Subcutaneous abdominal adipose tissue (tissue), 5 donors: ENCODE measurements around the gene HGS.

Source experiments
- H3K27ac ChIP-seq: one replicate; pipeline ENCODE4 v1.7.0; 2013; ENCODE audit warnings: low read depth, mild to moderate bottlenecking, inconsistent platforms, low read length, moderate library complexity
- H3K27me3 ChIP-seq, 5 donors: one replicate each; pipeline ENCODE4 v1.7.0; 2013; ENCODE audit warnings: low read length in 5 of 5, inconsistent platforms in 1 of 5; ENCODE audit not compliant: control insufficient read depth in 5 of 5, insufficient read depth in 4 of 5
- H3K36me3 ChIP-seq, 5 donors: one replicate each; pipeline ENCODE4 v1.7.0; 2013; ENCODE audit warnings: low read length in 5 of 5; ENCODE audit not compliant: control insufficient read depth in 5 of 5, insufficient read depth in 5 of 5
- H3K4me1 ChIP-seq, 5 donors: one replicate each; pipeline ENCODE4 v1.7.0; 2013; ENCODE audit warnings: low read length in 5 of 5, mild to moderate bottlenecking in 3 of 5, moderate library complexity in 1 of 5; ENCODE audit not compliant: control insufficient read depth in 5 of 5, insufficient read depth in 5 of 5
- H3K4me3 ChIP-seq, 5 donors: one replicate each; pipeline ENCODE4 v1.7.0; 2013; ENCODE audit warnings: low read length in 5 of 5, low read depth in 1 of 5
- H3K9ac ChIP-seq, 5 donors: one replicate each; pipeline ENCODE4 v1.7.0; 2013; ENCODE audit warnings: low read length in 5 of 5, mild to moderate bottlenecking in 4 of 5, moderate library complexity in 3 of 5
- H3K9me3 ChIP-seq, 5 donors: one replicate each; pipeline ENCODE4 v1.7.0; 2013; ENCODE audit warnings: low read length in 5 of 5; ENCODE audit not compliant: control insufficient read depth in 5 of 5
- donor health status: healthy.
- donor health status: healthy.
- donor health status: healthy.
- donor health status: healthy.
- donor health status: healthy.

Gene HGS

DNA sequence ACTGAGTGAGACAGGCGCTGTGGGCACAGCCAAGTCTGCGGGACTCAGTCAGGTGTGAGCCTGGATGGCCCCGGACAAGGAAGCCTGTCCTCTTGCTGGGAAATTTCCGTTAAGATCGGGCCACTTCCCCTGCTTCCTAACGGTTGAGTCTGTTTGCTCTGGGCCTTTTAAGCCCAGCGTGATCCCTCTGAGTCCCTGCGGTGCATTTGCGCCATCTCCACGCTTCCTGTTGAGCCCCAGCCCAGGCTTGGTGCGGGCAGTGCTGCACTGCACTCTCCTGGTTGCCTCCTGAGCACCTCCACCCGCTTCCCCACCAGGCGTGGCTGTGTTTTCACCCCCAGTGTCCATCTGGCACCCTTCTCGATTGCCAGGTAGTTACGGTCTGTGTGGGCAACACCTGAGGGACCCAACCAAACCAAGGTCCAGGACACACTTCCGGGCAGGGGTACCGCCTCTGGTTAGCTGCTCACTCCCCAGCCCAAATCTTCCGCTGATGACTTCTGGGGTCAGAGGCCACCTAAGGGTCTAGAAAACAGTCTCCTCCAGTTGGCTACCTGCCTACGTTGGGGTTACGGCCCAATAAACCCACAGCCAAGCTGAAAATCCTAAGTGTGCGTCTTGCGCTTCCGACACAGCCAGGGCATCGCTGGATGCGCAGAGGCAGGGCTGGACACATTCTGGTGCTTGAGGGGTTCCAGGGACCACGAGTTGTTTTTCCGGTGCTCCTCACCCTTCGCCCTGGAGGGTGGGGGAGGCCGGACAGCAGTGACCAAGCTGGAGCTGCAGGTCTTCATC is 26.9 kb downstream of the HGS start:
- H3K9ac ChIP-seq = peak overlapping the region in 3 of 5 donors; percentile 39 to 56 (median 47)

DNA sequence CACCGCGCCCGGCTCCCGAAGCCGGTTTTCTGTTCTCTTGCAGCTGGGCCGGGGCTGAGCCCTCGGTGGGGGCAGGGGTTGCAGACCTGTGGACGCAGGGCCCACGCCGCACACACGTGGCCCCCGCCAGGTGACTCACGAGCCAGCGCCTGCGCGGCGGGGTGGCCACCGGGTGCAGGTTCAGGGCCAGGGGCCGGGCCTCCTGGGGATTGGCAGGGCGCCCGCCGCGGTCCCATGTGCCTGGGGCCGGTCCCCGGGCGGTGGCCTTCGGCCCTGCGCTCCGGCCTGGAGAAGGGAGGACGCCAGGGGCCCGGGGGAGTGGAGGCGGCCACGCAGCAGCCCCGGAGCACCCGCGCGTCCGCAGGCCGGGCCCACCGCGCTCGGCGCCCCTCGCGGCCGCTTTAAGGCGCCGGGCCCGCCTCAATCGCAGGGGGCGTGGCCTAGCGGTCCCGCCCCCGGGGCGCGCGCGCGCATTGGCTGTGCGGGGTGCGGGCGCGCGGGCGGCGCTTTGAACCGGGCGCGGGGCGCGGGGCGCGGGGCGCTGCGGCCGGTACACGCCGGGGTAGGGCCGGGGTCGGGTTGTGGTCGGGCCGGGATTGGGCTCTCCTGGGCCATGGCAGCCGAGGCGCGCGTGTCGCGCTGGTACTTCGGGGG is 28.1 kb downstream of the HGS start, which contains the start of gene SLC25A10:
TSS of gene SLC25A10 (plus strand) at position 471 of the 654 bp plus-strand sequence. CDS start at position 614, 143 bp downstream.
- no peaks in the 10 kb centered on the region for H3K9me3 ChIP-seq
- no peaks in the 10 kb centered on the region for H3K27me3 ChIP-seq
- peak within 1 kb of the TSS in 4 of 5 donors; percentile 53 to 77 (median 62) for H3K9ac ChIP-seq
- H3K4me3 ChIP-seq = peak within 1 kb of the TSS; percentile 63 to 81 (median 66)
- H3K36me3 ChIP-seq = peaks cover 0 to 26% (median 11%) of the 10 kb centered on the region in 5 donors
- H3K27ac ChIP-seq = peak within 1 kb of the TSS; percentile 37
- peaks cover 7 to 58% (median 49%) of the 10 kb centered on the region in 5 donors for H3K4me1 ChIP-seq

More for the DNA sequence above, 26.9 kb downstream of the HGS start:
- Histone ChIP-seq H3K27me3 (no peaks in the 10 kb centered on the region), H3K36me3 (peaks cover 0 to 30% (median 19%) of the 10 kb centered on the region in 5 donors), H3K4me1 (peaks cover 7 to 58% (median 49%) of the 10 kb centered on the region in 5 donors), H3K9me3 (no peaks in the 10 kb centered on the region), H3K4me3 (peak overlapping the region; percentile 22 to 81 (median 64)), H3K27ac (no peak overlapping the region)

DNA sequence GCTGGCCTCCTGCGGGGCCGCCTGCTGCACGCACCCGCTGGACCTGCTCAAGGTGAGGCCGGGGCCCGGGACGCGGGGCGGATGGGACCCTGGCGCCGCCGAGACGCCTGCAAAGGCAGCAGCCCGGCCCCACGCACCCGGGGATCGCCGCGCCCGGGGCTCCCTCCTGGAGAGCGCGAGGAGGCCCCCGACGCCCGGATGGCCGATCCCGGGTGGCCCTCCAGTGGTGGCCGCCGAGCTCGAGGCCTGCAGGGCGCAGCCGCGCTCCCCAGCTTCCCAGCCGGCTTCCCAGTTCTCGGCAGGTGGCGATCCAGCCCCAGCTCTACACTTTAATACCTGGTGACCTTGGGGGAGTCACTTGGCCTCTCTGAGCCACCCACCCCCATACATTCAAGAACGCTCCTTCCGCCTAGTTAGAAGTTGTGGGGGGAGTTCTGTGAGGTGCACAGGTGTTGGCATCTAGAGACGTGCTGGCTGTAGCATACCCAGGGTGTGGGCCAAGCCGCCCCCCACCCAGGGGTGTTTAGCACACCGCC is 28.7 kb downstream of the HGS start:
- H3K9ac ChIP-seq = peak overlapping the region in 4 of 5 donors; percentile 53 to 77 (median 62)
- H3K27me3 ChIP-seq = no peaks in the 10 kb centered on the region
- peak overlapping the region; percentile 37 for H3K27ac ChIP-seq
- H3K4me1 ChIP-seq = peaks cover 7 to 57% (median 49%) of the 10 kb centered on the region in 5 donors
- H3K4me3 ChIP-seq = peak overlapping the region; percentile 61 to 81 (median 66)
- no peaks in the 10 kb centered on the region for H3K9me3 ChIP-seq
- H3K36me3 ChIP-seq = peaks cover 0 to 25% (median 9%) of the 10 kb centered on the region in 5 donors

DNA sequence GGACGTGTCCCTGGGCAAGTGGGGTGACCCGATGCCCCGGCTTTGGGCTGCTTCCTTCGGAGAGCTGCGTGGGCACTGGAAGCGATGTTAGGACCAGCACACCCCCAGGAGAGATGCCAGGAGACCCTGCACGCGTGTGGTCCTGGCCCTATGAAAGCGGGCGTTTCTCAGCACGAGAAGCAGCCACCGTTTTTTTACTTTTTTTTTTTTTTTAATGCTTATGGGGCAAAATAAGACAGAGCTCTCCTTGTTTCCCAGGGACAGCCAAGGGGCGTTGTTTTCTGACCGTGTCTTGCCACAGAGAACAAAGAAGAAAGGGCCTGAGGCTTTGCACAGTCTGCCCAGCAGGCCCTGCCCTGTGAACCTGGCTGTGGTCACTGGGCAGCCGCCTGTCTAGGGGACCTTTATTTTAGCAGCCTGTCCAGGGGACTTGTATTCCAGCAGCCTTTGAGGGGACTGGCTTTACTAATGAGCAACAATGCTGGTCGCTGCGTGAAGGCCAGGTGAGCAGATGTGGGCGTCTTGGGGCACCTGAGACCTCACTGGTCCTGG is 29.3 kb downstream of the HGS start:
- H3K9me3 ChIP-seq = no peaks in the 10 kb centered on the region
- H3K9ac ChIP-seq = peak overlapping the region in 4 of 5 donors; percentile 53 to 77 (median 62)
- peak overlapping the region; percentile 61 to 81 (median 66) for H3K4me3 ChIP-seq
- peaks cover 0 to 25% (median 12%) of the 10 kb centered on the region in 5 donors for H3K36me3 ChIP-seq
- H3K27ac ChIP-seq = peak overlapping the region; percentile 37
- no peaks in the 10 kb centered on the region for H3K27me3 ChIP-seq
- H3K4me1 ChIP-seq = peaks cover 7 to 53% (median 49%) of the 10 kb centered on the region in 5 donors

DNA sequence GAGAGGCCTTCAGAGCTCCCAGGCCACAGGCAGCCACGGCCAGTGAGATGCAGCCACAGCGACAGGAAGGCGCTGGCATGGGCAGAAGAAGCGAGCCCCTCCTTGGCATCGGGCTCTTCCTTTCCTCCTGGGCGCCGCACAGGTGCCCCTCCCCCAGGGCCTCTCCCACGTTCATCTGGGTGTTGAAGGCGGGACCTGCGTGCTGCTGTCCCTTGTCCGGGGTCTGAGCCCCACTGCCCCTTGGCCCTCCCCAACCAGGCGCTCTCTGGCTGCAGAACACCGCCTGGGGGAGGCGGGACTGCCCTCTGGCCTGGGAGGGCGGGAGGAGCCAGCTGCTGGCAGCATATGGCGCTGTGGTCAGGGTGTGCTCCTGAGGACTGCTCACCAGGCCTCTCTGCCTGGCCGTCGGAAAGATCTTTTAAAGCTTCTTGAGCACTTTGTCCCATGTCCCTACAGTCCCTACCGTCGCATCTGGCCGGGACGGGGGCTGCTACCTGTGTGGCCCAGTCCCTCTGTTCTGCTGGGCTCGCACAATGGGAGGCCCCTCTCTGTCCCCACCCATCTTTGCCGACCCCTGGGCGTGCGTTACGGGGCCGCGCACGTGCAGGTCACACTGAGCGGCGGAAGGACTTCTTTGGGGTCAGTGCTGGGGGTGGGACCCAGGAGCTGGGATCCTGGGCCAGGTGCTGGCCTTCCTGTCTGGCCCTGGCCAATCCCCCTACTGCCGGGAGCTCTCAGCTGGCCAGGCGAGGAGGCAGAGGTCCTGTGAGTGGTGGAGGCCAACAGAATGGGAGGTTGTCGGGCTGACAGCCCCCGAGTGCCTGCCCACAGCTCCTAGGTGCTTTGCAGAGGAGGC is 30.0 kb downstream of the HGS start:
- H3K27ac ChIP-seq = peak overlapping the region; percentile 60
- H3K36me3 ChIP-seq = peaks cover 0 to 28% (median 13%) of the 10 kb centered on the region in 5 donors
- peaks cover 7 to 53% (median 49%) of the 10 kb centered on the region in 5 donors for H3K4me1 ChIP-seq
- H3K9ac ChIP-seq = peak overlapping the region in 3 of 5 donors; percentile 61 to 78 (median 64)
- no peaks in the 10 kb centered on the region for H3K27me3 ChIP-seq
- no peaks in the 10 kb centered on the region for H3K9me3 ChIP-seq
- H3K4me3 ChIP-seq = peak overlapping the region; percentile 61 to 81 (median 66)

DNA sequence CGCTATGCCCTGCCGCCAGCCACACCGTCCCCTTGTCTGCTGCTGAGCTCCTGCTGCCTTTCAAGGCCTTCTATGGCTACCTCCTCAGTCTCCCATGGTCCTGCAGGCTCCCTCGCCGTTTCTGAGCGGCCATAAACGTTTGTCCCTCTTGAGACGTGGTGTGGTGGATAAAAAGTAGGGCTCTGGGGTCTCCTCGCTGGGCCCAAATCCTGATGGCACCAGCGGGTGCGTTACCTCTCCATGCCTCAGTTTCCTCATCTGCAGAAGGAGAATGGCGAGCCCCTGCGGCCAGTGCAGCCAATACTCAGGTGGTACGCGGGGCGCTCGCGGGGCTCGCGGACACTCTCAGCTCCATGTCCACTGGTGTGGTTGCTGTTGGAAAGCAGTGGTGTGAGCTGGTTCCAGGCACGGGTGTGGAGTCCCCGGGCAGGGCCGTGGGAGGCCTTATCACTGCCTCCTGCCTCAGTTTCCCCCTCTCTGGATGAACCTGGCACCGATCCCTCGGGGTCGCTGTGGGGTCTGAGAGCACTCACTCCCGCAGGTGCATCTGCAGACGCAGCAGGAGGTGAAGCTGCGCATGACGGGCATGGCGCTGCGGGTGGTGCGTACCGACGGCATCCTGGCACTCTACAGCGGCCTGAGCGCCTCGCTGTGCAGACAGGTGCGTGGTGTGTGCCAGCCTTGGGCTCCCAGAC is 30.7 kb downstream of the HGS start:
- Histone ChIP-seq H3K4me1 (peaks cover 7 to 53% (median 49%) of the 10 kb centered on the region in 5 donors), H3K9ac (peak overlapping the region in 3 of 5 donors; percentile 26 to 78 (median 58)), H3K9me3 (no peaks in the 10 kb centered on the region), H3K36me3 (peaks cover 0 to 29% (median 13%) of the 10 kb centered on the region in 5 donors), H3K4me3 (peak overlapping the region in 3 of 5 donors; percentile 7 to 61 (median 32)), H3K27ac (peak overlapping the region; percentile 60), H3K27me3 (no peaks in the 10 kb centered on the region)

DNA sequence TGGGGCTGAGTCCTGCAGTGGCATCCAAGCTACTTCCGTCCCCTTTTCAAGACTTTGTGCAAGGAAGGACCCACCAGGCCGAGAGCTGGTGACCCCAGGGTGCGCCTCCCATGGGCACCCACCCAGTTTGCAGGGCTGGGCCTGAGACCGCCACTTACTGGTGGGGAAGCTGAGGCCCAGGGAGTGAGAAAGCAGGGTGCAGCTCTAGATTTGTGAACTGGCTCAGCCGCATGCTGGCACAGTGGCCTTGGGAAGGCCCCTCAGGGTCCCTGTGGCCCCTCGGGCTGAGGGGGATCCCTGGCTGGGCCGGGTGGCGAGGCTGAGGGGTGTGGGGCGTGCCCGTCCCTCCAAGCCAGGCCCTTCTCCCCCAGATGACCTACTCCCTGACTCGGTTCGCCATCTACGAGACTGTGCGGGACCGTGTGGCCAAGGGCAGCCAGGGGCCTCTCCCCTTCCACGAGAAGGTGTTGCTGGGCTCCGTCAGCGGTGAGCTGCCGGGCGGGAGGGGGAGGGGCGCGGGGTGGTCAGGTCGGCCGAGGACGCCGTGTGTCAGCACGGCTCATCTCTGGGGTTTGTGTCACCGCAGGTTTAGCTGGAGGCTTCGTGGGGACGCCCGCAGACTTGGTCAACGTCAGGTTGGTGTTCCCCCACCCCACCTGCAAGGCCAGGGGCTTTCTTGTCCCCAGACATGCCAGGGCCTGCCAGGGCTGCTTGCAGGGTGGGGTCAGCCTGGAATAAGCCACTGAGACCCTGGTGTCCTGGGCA is 31.5 kb downstream of the HGS start:
- Histone ChIP-seq H3K4me1 (peaks cover 7 to 49% (median 45%) of the 10 kb centered on the region in 5 donors), H3K9me3 (no peaks in the 10 kb centered on the region), H3K36me3 (peaks cover 0 to 36% (median 17%) of the 10 kb centered on the region in 5 donors), H3K4me3 (no peak overlapping the region), H3K27ac (no peak overlapping the region), H3K9ac (no peak overlapping the region), H3K27me3 (no peaks in the 10 kb centered on the region)

DNA sequence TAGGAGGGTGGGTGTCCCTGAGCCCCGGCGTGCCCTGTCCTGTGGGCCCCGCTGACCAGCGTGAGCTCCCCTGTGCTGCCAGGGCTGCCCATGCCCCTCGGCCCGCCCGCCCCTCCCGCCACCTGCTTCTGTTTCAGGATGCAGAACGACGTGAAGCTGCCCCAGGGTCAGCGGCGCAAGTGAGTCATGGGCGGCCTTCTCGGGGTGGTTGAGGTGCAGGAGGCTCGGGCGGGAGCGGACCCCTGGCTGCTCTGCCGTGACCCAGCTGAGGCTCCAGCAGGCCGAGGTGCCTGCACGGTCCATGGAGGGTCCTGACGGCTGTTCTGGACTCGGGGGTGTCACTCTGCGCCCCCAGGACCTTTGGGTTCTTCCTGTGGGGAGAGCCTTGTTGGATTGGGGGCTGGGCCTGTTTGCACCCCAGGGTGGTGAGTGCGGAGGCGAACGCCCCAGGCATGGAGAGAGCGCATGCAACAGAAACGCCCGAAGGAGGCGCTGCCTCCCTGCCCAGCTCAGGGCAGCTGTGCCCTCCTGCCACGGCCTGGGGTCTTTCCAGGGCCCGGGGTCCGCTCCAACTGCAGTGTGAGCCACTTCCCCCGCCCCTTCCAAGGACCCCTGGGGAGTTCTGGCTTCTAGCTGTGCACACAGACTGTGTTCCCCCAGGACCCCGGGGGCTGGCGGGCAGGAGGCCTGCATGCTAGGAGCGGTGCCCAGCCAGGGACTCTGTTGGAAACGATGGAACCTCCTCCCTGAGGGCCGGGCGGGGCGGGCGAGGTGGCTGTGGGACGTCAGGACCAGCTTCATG is 32.3 kb downstream of the HGS start:
- Histone ChIP-seq H3K36me3 (peaks cover 0 to 36% (median 19%) of the 10 kb centered on the region in 5 donors), H3K9me3 (no peaks in the 10 kb centered on the region), H3K27me3 (no peaks in the 10 kb centered on the region), H3K27ac (no peak overlapping the region), H3K4me1 (peaks cover 0 to 41% (median 37%) of the 10 kb centered on the region in 5 donors), H3K4me3 (no peak overlapping the region), H3K9ac (no peak overlapping the region)
